Right hindlimb (tissue), 1 donor: ENCODE data around the gene RHAG.

Source experiments
- DNase-seq: peaks from one replicate; pipeline ENCODE4 v3.0.0-alpha.2; 2018

The RHAG gene

GRCh38 chr6:49558238-49558637 is 78.4 kb downstream of the RHAG start:
- DNase-seq, result no peak

DNA sequence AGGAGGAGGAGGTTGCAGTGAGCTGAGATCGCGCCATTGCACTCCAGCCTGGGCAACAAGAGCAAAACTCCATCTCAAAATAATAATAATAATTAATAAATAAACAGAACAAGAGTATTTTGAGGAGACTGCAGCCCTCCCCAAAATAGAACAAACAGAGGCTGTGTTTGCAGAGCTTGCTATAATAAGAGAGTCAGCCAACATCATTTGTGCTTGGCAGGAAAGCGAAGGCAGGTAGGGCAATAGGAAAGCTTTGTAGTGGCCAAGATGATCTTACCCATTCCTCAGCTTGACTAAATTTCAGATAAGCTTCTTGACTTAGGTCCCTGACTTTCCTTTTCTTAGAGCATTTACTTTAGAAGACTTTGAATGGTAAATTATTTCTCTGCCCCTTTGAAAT is 79.5 kb downstream of the RHAG start:
- DNase-seq, result no peak

- no peak for DNase-seq
Observed at GRCh38 chr6:49556429-49556837, 80.2 kb downstream of the RHAG start.

DNA sequence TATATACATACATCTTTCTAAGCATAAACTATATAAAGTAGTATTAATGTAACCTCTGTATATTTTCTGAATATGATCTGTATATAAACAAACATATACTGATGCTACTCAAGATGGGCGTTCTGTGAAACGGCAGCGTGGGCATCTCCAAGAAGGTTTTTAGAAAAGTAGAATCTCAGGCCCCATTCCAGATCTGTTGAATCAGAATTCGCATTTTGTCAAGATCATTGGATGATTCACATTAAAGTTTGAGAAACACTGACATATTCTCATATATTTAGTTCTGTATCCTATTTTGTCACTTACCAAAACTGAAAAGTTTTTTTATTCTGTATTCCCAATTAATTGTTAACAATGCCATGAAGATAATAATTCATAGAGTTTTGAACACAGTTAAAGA is 80.7 kb downstream of the RHAG start:
- DNase-seq, result no peak
